GM23338 (cell line): ENCODE results near the gene MAT2B. TPM values are rescaled to one million over a fixed set of nuclear protein-coding genes. Genes with fewer than 3 reads are reported as not detected.
A peak's percentile ranks its signal among the peaks of the same experiment; 100 is the strongest.

Experiments used
- ATAC-seq: fragments of 200-7000 bp; cut with Tn5 transposase; 3 replicates; pipeline ENCODE4 v1.9.1; 2020
- DNase-seq: peaks from one replicate; pipeline ENCODE4 v3.0.0-alpha.2; 2015; ENCODE audit warnings: low spot score
- H2AFZ ChIP-seq: fragments of 200-600 bp; sonication (generic); 2 replicates; pipeline ENCODE4 v1.8.0; 2016; ENCODE audit warnings: antibody characterized with exemption, mild to moderate bottlenecking, moderate library complexity
- H3F3A ChIP-seq: fragments of 200-600 bp; sonication (generic); replicated peaks from 2 replicates; pipeline ENCODE4 v1.8.0; 2017; ENCODE audit warnings: antibody characterized with exemption, mixed run types, low read depth
- H3K27ac ChIP-seq: fragments of 200-600 bp; sonication (generic); 2 replicates; pipeline ENCODE4 v1.6.1; 2016; ENCODE audit warnings: low read depth
- H3K27me3 ChIP-seq: fragments of 200-600 bp; sonication (generic); 2 replicates; pipeline ENCODE4 v1.8.0; 2016; ENCODE audit warnings: mild to moderate bottlenecking, mixed run types, moderate library complexity; ENCODE audit not compliant: insufficient read depth
- H3K36me3 ChIP-seq: fragments of 200-600 bp; sonication (generic); 2 replicates; pipeline ENCODE4 v1.8.0; 2016; ENCODE audit warnings: mild to moderate bottlenecking; ENCODE audit not compliant: insufficient read depth
- H3K4me1 ChIP-seq: fragments of 200-600 bp; sonication (generic); 2 replicates; pipeline ENCODE4 v1.8.0; 2016; ENCODE audit warnings: mild to moderate bottlenecking, moderate library complexity; ENCODE audit not compliant: insufficient read depth
- H3K4me2 ChIP-seq: fragments of 200-600 bp; sonication (generic); 2 replicates; pipeline ENCODE4 v1.7.1; 2017; ENCODE audit warnings: mixed run types
- H3K4me3 ChIP-seq: fragments of 200-600 bp; sonication (generic); 2 replicates; pipeline ENCODE4 v1.6.1; 2016; ENCODE audit warnings: mixed run types
- H3K79me2 ChIP-seq: fragments of 200-600 bp; sonication (generic); replicated peaks from 2 replicates; pipeline ENCODE4 v1.8.0; 2017; ENCODE audit warnings: mild to moderate bottlenecking; ENCODE audit not compliant: insufficient read depth
- H3K9me2 ChIP-seq: fragments of 200-600 bp; sonication (generic); 2 replicates; pipeline ENCODE4 v1.8.0; 2017; ENCODE audit not compliant: insufficient read depth
- H4K20me1 ChIP-seq: fragments of 200-600 bp; sonication (generic); replicated peaks from 2 replicates; pipeline ENCODE4 v1.8.0; 2017; ENCODE audit warnings: mild to moderate bottlenecking; ENCODE audit not compliant: insufficient read depth
- H3K27ac Mint-ChIP-seq: 2 replicates; pipeline ENCODE4 v1.8.0; 2020; ENCODE audit warnings: inconsistent platforms, mild to moderate bottlenecking, moderate library complexity, mixed read lengths
- H3K27me3 Mint-ChIP-seq: 3 replicates; pipeline ENCODE4 v1.8.0; 2022; ENCODE audit warnings: low read depth, mild to moderate bottlenecking, moderate library complexity, mixed read lengths, inconsistent platforms; ENCODE audit not compliant: insufficient read depth, poor library complexity
- H3K36me3 Mint-ChIP-seq: 3 replicates; pipeline ENCODE4 v1.8.0; 2021; ENCODE audit warnings: low read depth, mild to moderate bottlenecking, inconsistent platforms, moderate library complexity, mixed read lengths
- H3K4me1 Mint-ChIP-seq: 3 replicates; pipeline ENCODE4 v1.8.0; 2020; ENCODE audit warnings: mild to moderate bottlenecking, inconsistent platforms, mixed read lengths
- H3K4me3 Mint-ChIP-seq: 3 replicates; pipeline ENCODE4 v1.8.0; 2021; ENCODE audit warnings: moderate library complexity, mild to moderate bottlenecking, inconsistent platforms, mixed read lengths
- H3K9me3 Mint-ChIP-seq: 3 replicates; pipeline ENCODE4 v1.8.0; 2020; ENCODE audit warnings: moderate library complexity, mild to moderate bottlenecking, inconsistent platforms, mixed read lengths
- EZH2phosphoT487 ChIP-seq: fragments of 200-600 bp; sonication (generic); IDR thresholded peaks from one replicate; pipeline ENCODE4 v1.8.1; 2018; ENCODE audit warnings: antibody characterized with exemption; ENCODE audit not compliant: unreplicated experiment
- STAT1 ChIP-seq: IDR thresholded peaks from one replicate; pipeline ENCODE4 v1.6.1; 2016; ENCODE audit warnings: antibody characterized with exemption; ENCODE audit not compliant: unreplicated experiment
- ZNF331 ChIP-seq: fragments of 250-450 bp; sonication (Bioruptor Pico); IDR thresholded peaks from 2 replicates; pipeline ENCODE4 v1.5.0; 2020; ENCODE audit warnings: low read depth, mild to moderate bottlenecking, moderate library complexity
- polyA plus RNA-seq: library from polyadenylated mRNA; unstranded; fragments of >200 nt; fragmentation: Nextera tagmentation; extraction: Ambion mirVana; gene quantifications from 2 replicates; pipeline ENCODE4 v1.2.1, GENCODE V29; 2016
- total RNA-seq: library from RNA; depleted of rRNA; stranded (reverse); fragments of >200 nt; shearing (Covaris generic); gene quantifications from 2 replicates; pipeline ENCODE4 v1.2.3, GENCODE V29; 2014
- TF ChIP-seq, protein P1 (sequence below): IDR thresholded peaks from 2 replicates; pipeline ENCODE4 v1.6.1; 2016; ENCODE audit warnings: antibody characterized with exemption
- TF ChIP-seq, protein P2 (sequence below), 2 experiments: fragments of 200-600 bp in 1 of 2; sonication (generic) in 1 of 2; conservative IDR thresholded peaks; 2 replicates each; pipeline versions ENCODE4 v1.5.1 to v1.6.1; 2016 to 2017; ENCODE audit warnings: antibody characterized with exemption in 2 of 2, low read depth in 2 of 2, mild to moderate bottlenecking in 2 of 2, moderate library complexity in 1 of 2
- TF ChIP-seq, protein P3 (sequence below): fragments of 250-450 bp; sonication (Bioruptor Pico); IDR thresholded peaks from 2 replicates; pipeline ENCODE4 v1.5.0; 2020; ENCODE audit warnings: mild to moderate bottlenecking, moderate library complexity

Gene MAT2B
- total and polyA plus RNA-seq, 2 experiments from 2014 or later: 81.4 to 120 TPM

DNA sequence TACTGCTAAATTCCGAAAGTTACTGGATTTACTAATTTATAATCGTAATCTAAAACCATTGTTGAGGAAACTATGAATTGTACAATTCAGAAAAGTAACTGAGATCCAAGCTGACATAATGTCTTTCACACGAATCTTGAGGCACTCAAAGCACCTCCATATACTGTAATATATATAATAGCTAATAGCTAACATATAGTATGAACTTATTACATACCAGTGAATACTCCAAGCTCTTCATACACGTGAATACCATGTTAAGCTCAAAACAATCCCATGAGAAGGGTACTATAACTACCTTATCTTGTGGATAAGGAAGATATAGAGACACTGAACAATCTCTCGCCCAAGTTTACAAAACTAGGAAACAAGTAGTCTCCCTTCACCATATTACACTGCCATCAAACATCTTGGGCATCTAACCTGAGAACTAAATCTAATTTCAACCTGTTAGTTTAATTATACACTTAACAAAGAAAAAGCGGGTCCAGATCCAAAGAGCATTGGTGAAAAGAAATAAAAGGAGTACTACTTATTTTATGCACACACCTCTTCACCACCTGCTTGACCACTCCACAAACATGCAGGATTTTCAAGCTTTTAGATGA, 46.5 kb upstream of the MAT2B start:
- no peaks in the 10 kb centered on the region; the same call in 1 of the 2 replicates for H3K9me2 ChIP-seq
- TF ChIP-seq STAT1: no peak
- H3K27me3 ChIP-seq: no peaks in the 10 kb centered on the region
- H4K20me1 ChIP-seq: no peaks in the 10 kb centered on the region
- no peak overlapping the region for H2AFZ ChIP-seq
- peaks cover 11% of the 10 kb centered on the region; the same call in 1 of the 2 replicates for H3K36me3 ChIP-seq
- Mint-ChIP-seq H3K36me3 (peaks cover 32% of the 10 kb centered on the region), H3K4me1 (peaks cover 7% of the 10 kb centered on the region), H3K27me3 (peaks cover 13% of the 10 kb centered on the region), H3K27ac (peak overlapping the region; percentile 100), H3K9me3 (peaks cover 3% of the 10 kb centered on the region; the same call in 2 of the 3 replicates), H3K4me3 (peak overlapping the region; percentile 99)
- peaks cover 9% of the 10 kb centered on the region; the same call in 1 of the 2 replicates for H3F3A ChIP-seq
- peaks cover 12% of the 10 kb centered on the region for H3K4me1 ChIP-seq
- DNase-seq: no peak
- H3K79me2 ChIP-seq: peaks cover 54% of the 10 kb centered on the region
- H3K4me3 ChIP-seq: peak overlapping the region; percentile 79
- ATAC-seq: no peak
- H3K27ac ChIP-seq: peak overlapping the region; percentile 99
- peak overlapping the region; percentile 96 for H3K4me2 ChIP-seq

DNA sequence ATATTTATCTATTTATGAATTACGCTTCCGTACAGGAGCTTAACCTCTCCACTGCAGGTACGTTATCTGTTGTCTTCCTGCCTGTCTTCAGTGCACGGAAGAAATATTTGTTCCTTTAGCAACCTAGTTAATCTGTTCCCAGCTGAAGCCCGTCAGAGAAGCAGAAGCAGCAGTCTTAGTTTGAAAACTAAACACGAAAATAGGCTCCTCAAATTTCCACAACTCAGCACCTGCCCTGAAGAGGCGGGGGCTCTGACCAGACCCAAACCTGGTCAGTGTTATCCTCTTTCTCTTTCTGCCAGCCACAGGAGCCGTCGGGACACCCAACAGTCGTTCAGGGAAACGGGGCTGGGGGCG, 46.0 kb upstream of the MAT2B start:
- ATAC-seq (no peak), DNase-seq (no peak)
- Histone ChIP-seq H2AFZ (peak overlapping the region; percentile 86; the same call in 1 of the 2 replicates), H3K27ac (peak overlapping the region; percentile 99), H3K36me3 (peaks cover 16% of the 10 kb centered on the region; the same call in 1 of the 2 replicates), H3K4me1 (peaks cover 12% of the 10 kb centered on the region), H3K9me2 (no peaks in the 10 kb centered on the region; the same call in 1 of the 2 replicates), H3F3A (peaks cover 9% of the 10 kb centered on the region; the same call in 1 of the 2 replicates), H3K4me3 (peak overlapping the region; percentile 79), H4K20me1 (no peaks in the 10 kb centered on the region), H3K79me2 (peaks cover 60% of the 10 kb centered on the region), H3K27me3 (no peaks in the 10 kb centered on the region), H3K4me2 (peak overlapping the region; percentile 96)
- Mint-ChIP-seq H3K4me3 (peak overlapping the region; percentile 99), H3K9me3 (peaks cover 3% of the 10 kb centered on the region; the same call in 2 of the 3 replicates), H3K36me3 (peaks cover 36% of the 10 kb centered on the region), H3K27me3 (peaks cover 13% of the 10 kb centered on the region), H3K27ac (peak overlapping the region; percentile 100), H3K4me1 (peaks cover 7% of the 10 kb centered on the region)
- TF ChIP-seq EZH2phosphoT487 (no peak), ZNF331 (CRISPR knock-in tag) (no peak), STAT1 (no peak)
- TF ChIP-seq, protein P1, sequence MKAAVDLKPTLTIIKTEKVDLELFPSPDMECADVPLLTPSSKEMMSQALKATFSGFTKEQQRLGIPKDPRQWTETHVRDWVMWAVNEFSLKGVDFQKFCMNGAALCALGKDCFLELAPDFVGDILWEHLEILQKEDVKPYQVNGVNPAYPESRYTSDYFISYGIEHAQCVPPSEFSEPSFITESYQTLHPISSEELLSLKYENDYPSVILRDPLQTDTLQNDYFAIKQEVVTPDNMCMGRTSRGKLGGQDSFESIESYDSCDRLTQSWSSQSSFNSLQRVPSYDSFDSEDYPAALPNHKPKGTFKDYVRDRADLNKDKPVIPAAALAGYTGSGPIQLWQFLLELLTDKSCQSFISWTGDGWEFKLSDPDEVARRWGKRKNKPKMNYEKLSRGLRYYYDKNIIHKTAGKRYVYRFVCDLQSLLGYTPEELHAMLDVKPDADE: no peak
- TF ChIP-seq, protein P2, sequence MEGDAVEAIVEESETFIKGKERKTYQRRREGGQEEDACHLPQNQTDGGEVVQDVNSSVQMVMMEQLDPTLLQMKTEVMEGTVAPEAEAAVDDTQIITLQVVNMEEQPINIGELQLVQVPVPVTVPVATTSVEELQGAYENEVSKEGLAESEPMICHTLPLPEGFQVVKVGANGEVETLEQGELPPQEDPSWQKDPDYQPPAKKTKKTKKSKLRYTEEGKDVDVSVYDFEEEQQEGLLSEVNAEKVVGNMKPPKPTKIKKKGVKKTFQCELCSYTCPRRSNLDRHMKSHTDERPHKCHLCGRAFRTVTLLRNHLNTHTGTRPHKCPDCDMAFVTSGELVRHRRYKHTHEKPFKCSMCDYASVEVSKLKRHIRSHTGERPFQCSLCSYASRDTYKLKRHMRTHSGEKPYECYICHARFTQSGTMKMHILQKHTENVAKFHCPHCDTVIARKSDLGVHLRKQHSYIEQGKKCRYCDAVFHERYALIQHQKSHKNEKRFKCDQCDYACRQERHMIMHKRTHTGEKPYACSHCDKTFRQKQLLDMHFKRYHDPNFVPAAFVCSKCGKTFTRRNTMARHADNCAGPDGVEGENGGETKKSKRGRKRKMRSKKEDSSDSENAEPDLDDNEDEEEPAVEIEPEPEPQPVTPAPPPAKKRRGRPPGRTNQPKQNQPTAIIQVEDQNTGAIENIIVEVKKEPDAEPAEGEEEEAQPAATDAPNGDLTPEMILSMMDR (conservative IDR thresholded peaks at IDR 0.05; ENCODE audit: low read depth in 2 of 2): no peak
- TF ChIP-seq, protein P3, sequence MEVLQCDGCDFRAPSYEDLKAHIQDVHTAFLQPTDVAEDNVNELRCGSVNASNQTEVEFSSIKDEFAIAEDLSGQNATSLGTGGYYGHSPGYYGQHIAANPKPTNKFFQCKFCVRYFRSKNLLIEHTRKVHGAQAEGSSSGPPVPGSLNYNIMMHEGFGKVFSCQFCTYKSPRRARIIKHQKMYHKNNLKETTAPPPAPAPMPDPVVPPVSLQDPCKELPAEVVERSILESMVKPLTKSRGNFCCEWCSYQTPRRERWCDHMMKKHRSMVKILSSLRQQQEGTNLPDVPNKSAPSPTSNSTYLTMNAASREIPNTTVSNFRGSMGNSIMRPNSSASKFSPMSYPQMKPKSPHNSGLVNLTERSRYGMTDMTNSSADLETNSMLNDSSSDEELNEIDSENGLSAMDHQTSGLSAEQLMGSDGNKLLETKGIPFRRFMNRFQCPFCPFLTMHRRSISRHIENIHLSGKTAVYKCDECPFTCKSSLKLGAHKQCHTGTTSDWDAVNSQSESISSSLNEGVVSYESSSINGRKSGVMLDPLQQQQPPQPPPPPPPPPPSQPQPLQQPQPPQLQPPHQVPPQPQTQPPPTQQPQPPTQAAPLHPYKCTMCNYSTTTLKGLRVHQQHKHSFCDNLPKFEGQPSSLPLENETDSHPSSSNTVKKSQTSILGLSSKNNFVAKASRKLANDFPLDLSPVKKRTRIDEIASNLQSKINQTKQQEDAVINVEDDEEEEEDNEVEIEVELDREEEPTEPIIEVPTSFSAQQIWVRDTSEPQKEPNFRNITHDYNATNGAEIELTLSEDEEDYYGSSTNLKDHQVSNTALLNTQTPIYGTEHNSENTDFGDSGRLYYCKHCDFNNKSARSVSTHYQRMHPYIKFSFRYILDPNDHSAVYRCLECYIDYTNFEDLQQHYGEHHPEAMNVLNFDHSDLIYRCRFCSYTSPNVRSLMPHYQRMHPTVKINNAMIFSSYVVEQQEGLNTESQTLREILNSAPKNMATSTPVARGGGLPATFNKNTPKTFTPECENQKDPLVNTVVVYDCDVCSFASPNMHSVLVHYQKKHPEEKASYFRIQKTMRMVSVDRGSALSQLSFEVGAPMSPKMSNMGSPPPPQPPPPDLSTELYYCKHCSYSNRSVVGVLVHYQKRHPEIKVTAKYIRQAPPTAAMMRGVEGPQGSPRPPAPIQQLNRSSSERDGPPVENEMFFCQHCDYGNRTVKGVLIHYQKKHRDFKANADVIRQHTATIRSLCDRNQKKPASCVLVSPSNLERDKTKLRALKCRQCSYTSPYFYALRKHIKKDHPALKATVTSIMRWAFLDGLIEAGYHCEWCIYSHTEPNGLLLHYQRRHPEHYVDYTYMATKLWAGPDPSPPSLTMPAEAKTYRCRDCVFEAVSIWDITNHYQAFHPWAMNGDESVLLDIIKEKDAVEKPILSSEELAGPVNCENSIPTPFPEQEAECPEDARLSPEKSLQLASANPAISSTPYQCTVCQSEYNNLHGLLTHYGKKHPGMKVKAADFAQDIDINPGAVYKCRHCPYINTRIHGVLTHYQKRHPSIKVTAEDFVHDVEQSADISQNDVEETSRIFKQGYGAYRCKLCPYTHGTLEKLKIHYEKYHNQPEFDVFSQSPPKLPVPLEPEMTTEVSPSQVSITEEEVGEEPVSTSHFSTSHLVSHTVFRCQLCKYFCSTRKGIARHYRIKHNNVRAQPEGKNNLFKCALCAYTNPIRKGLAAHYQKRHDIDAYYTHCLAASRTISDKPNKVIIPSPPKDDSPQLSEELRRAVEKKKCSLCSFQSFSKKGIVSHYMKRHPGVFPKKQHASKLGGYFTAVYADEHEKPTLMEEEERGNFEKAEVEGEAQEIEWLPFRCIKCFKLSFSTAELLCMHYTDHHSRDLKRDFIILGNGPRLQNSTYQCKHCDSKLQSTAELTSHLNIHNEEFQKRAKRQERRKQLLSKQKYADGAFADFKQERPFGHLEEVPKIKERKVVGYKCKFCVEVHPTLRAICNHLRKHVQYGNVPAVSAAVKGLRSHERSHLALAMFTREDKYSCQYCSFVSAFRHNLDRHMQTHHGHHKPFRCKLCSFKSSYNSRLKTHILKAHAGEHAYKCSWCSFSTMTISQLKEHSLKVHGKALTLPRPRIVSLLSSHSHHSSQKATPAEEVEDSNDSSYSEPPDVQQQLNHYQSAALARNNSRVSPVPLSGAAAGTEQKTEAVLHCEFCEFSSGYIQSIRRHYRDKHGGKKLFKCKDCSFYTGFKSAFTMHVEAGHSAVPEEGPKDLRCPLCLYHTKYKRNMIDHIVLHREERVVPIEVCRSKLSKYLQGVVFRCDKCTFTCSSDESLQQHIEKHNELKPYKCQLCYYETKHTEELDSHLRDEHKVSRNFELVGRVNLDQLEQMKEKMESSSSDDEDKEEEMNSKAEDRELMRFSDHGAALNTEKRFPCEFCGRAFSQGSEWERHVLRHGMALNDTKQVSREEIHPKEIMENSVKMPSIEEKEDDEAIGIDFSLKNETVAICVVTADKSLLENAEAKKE (CRISPR knock-in tag): no peak
